IMR-90 (cell line): ENCODE data around the gene DPYSL5. TPM values are rescaled to one million over a fixed set of nuclear protein-coding genes. Genes with fewer than 3 reads are reported as not detected.

ENCODE experiments used
- ATAC-seq: fragments of 200-7000 bp; cut with Tn5 transposase; 2 replicates; pipeline ENCODE4 v1.9.1; 2020; ENCODE audit warnings: low read depth, mild to moderate bottlenecking, moderate library complexity
- BruUV-seq: library from RNA; stranded (reverse); fragments of 400-500 nt; replicated peaks from 2 replicates; lab custom pipeline; 2021; lab: Mats Ljungman, UMichigan
- CTCF ChIA-PET: fragments of 300-600 bp; formaldehyde crosslinking; extraction: SDS; loops from one replicate; lab custom pipeline; 2021; ENCODE audit warnings: antibody characterized with exemption; lab: Yijun Ruan, JAX
- POLR2A ChIA-PET: fragments of 300-600 bp; sonication (Branson Sonifier 250); formaldehyde crosslinking; loops from one replicate; lab custom pipeline; 2022; ENCODE audit warnings: antibody characterized with exemption; ENCODE audit not compliant: unreplicated experiment; lab: Charles Lee
- DNase-seq: peaks from one replicate; pipeline ENCODE4 v3.0.0; 2013
- H2AFZ ChIP-seq: replicated peaks from 2 replicates; pipeline ENCODE3; 2013; ENCODE audit warnings: low read length, mild to moderate bottlenecking; ENCODE audit not compliant: poor library complexity
- H2AK5ac ChIP-seq: 2 replicates; pipeline ENCODE4 v1.6.1; 2013; ENCODE audit warnings: low read depth, low read length, inconsistent platforms
- H2AK9ac ChIP-seq: replicated peaks from 2 replicates; pipeline ENCODE3; 2013; ENCODE audit warnings: mild to moderate bottlenecking, low read depth, low read length, moderate library complexity; ENCODE audit not compliant: poor library complexity
- H2BK120ac ChIP-seq: 2 replicates; pipeline ENCODE4 v1.6.1; 2013; ENCODE audit warnings: low read depth, low read length, inconsistent platforms
- H2BK15ac ChIP-seq: 3 replicates; pipeline ENCODE4 v1.6.1; 2013; ENCODE audit warnings: low read depth, low read length, inconsistent platforms
- H2BK20ac ChIP-seq: 2 replicates; pipeline ENCODE4 v1.6.1; 2013; ENCODE audit warnings: low read depth, mild to moderate bottlenecking, inconsistent platforms, low read length, moderate library complexity
- H2BK5ac ChIP-seq: 2 replicates; pipeline ENCODE4 v1.6.1; 2013; ENCODE audit warnings: mild to moderate bottlenecking, low read depth, low read length, inconsistent platforms; ENCODE audit not compliant: poor library complexity, severe bottlenecking
- H3K14ac ChIP-seq: replicated peaks from 2 replicates; pipeline ENCODE4 v1.6.1; 2013; ENCODE audit warnings: low read depth, low read length, inconsistent platforms
- H3K18ac ChIP-seq: 2 replicates; pipeline ENCODE4 v1.6.1; 2013; ENCODE audit warnings: low read depth, low read length, control low read depth
- H3K23ac ChIP-seq: 2 replicates; pipeline ENCODE4 v1.6.1; 2013; ENCODE audit warnings: low read depth, low read length, inconsistent platforms
- H3K27ac ChIP-seq: 2 replicates; pipeline ENCODE4 v1.5.1; 2013; ENCODE audit warnings: mild to moderate bottlenecking, control low read depth, low read length; ENCODE audit not compliant: insufficient read depth
- H3K27me3 ChIP-seq: 2 replicates; pipeline ENCODE4 v1.6.1; 2013; ENCODE audit warnings: low read length; ENCODE audit not compliant: control insufficient read depth, insufficient read depth
- H3K36me3 ChIP-seq: 2 replicates; pipeline ENCODE4 v1.6.1; 2013; ENCODE audit warnings: low read length, mixed read lengths; ENCODE audit not compliant: control insufficient read depth, insufficient read depth
- H3K4ac ChIP-seq: 2 replicates; pipeline ENCODE4 v1.6.1; 2013; ENCODE audit warnings: low read depth, low read length, inconsistent platforms
- H3K4me1 ChIP-seq: 2 replicates; pipeline ENCODE4 v1.6.1; 2013; ENCODE audit warnings: low read length, mixed read lengths; ENCODE audit not compliant: control insufficient read depth, insufficient read depth
- H3K4me2 ChIP-seq: 2 replicates; pipeline ENCODE4 v1.6.1; 2013; ENCODE audit warnings: low read depth, mild to moderate bottlenecking, control low read depth, low read length, moderate library complexity
- H3K4me3 ChIP-seq: 2 replicates; pipeline ENCODE4 v1.5.1; 2013; ENCODE audit warnings: low read depth, mild to moderate bottlenecking, control low read depth, low read length, moderate library complexity; ENCODE audit not compliant: insufficient read depth
- H3K56ac ChIP-seq: 2 replicates; pipeline ENCODE4 v1.6.1; 2013; ENCODE audit warnings: low read length, inconsistent platforms; ENCODE audit not compliant: insufficient read depth; ENCODE audit errors: extremely low read depth
- H3K79me1 ChIP-seq, 2 experiments: 2 replicates each; pipeline ENCODE4 v1.6.1; 2013; ENCODE audit warnings: low read length in 2 of 2, inconsistent platforms in 1 of 2, low read depth in 1 of 2
- H3K9ac ChIP-seq: 2 replicates; pipeline ENCODE4 v1.6.1; 2013; ENCODE audit warnings: low read depth, low read length, control low read depth
- H3K9me1 ChIP-seq: 2 replicates; pipeline ENCODE4 v1.6.1; 2013; ENCODE audit warnings: low read length, inconsistent platforms; ENCODE audit not compliant: insufficient read depth
- H3K9me3 ChIP-seq: 2 replicates; pipeline ENCODE4 v1.6.1; 2013; ENCODE audit warnings: low read length; ENCODE audit not compliant: control insufficient read depth, insufficient read depth
- H4K20me1 ChIP-seq: 2 replicates; pipeline ENCODE4 v1.6.1; 2013; ENCODE audit warnings: low read length, inconsistent platforms; ENCODE audit not compliant: insufficient read depth
- H4K5ac ChIP-seq: 2 replicates; pipeline ENCODE4 v1.6.1; 2013; ENCODE audit warnings: mild to moderate bottlenecking, low read depth, low read length, control low read depth
- H4K8ac ChIP-seq, 2 experiments: 2 replicates each; pipeline ENCODE4 v1.6.1; 2013; ENCODE audit warnings: low read depth in 2 of 2, low read length in 2 of 2, control low read depth in 1 of 2, inconsistent platforms in 1 of 2
- H4K91ac ChIP-seq: 2 replicates; pipeline ENCODE4 v1.6.1; 2013; ENCODE audit warnings: low read depth, low read length, inconsistent platforms; ENCODE audit not compliant: insufficient read depth
- BHLHE40 ChIP-seq: fragments of 150-350 bp; IDR thresholded peaks from 2 replicates; pipeline ENCODE4 v1.6.1; 2016; ENCODE audit warnings: mild to moderate bottlenecking, low read depth, low read length
- CEBPB ChIP-seq: IDR thresholded peaks from 2 replicates; pipeline ENCODE4 v1.6.1; 2012; ENCODE audit warnings: low read depth, low read length, improper control_type of control experiment
- CHD1 ChIP-seq: IDR thresholded peaks from 2 replicates; pipeline ENCODE4 v1.6.1; 2012; ENCODE audit warnings: low read depth, low read length, improper control_type of control experiment
- FOS ChIP-seq: fragments of 150-350 bp; IDR thresholded peaks from 2 replicates; pipeline ENCODE4 v1.6.1; 2016; ENCODE audit warnings: low read depth, low read length
- MAZ ChIP-seq: IDR thresholded peaks from 2 replicates; pipeline ENCODE4 v1.6.1; 2012; ENCODE audit warnings: low read depth, mild to moderate bottlenecking, low read length, improper control_type of control experiment, moderate library complexity, borderline replicate concordance
- MXI1 ChIP-seq: IDR thresholded peaks from 2 replicates; pipeline ENCODE4 v1.6.1; 2012; ENCODE audit warnings: low read depth, mild to moderate bottlenecking, low read length, moderate library complexity, borderline replicate concordance
- RAD21 ChIP-seq: IDR thresholded peaks from 2 replicates; pipeline ENCODE4 v1.6.1; 2012; ENCODE audit warnings: low read length, improper control_type of control experiment
- RCOR1 ChIP-seq: IDR thresholded peaks from 2 replicates; pipeline ENCODE4 v1.6.1; 2012; ENCODE audit warnings: mild to moderate bottlenecking, low read length, improper control_type of control experiment; ENCODE audit not compliant: insufficient replicate concordance
- WGBS, 2 experiments: methylation state at CpG; one replicate each; pipeline versions ENCODE4 v1.1.5 to v1.1.7; 2013; ENCODE audit warnings: missing lambda C conversion rate in 2 of 2; ENCODE audit not compliant: insufficient read length in 1 of 2; ENCODE audit errors: extremely low coverage in 2 of 2; 5-methylcytosine and 5-hydroxymethylcytosine counted together
- dilution Hi-C: fragments of 300-500 bp; cut with HindIII; formaldehyde crosslinking; loops from one replicate; pipeline ENCODE4 v1.14.3; 2018; ENCODE audit warnings: low sequenced_read_pairs; ENCODE audit not compliant: unreplicated experiment
- in situ Hi-C: fragments of 300-500 bp; cut with MboI; formaldehyde crosslinking; loops from 3 replicates; pipeline ENCODE4 v1.14.3; 2019; ENCODE audit warnings: low sequenced_read_pairs, inconsistent platforms, mixed read lengths
- intact Hi-C: fragments of 100-400 bp; cut with micrococcal nuclease; formaldehyde crosslinking; loops from 2 replicates; pipeline ENCODE4 v1.10.0; 2022
- polyA plus RNA-seq, 3 experiments: library from polyadenylated mRNA; depleted of rRNA; stranded (reverse); fragments of >200 nt; gene quantifications; 2 replicates each; pipeline ENCODE4 v1.2.3, GENCODE V29; 2012; ENCODE audit warnings: low replicate concordance in 1 of 3
- total RNA-seq: library from RNA; depleted of rRNA; stranded (reverse); fragments of >200 nt; gene quantifications from 2 replicates; pipeline ENCODE4 v1.2.3, GENCODE V29; 2012

The DPYSL5 gene
- total and polyA plus RNA-seq, 2 of the 4 experiments (the other 2 are of a cell fraction): not detected

- no peak overlapping the region for H3K14ac ChIP-seq
- H3K4me1 ChIP-seq: no peaks in the 10 kb centered on the region
- H3K79me1 ChIP-seq: no peaks in the 10 kb centered on the region
- no peak overlapping the region for H4K8ac ChIP-seq
- no peak overlapping the region for H3K9ac ChIP-seq
- no peak overlapping the region for H2AFZ ChIP-seq
- no peak for TF ChIP-seq FOS
- TF ChIP-seq MXI1: no peak
- TF ChIP-seq BHLHE40: no peak
- no peak for TF ChIP-seq CHD1
- TF ChIP-seq RAD21: no peak
- no peak for TF ChIP-seq RCOR1
- no peak for TF ChIP-seq CEBPB
- TF ChIP-seq MAZ: no peak
- no CpG with 5 or more reads among the region's 2 CpGs for WGBS, 2 experiments
- H3K27me3 ChIP-seq: peaks cover 72% of the 10 kb centered on the region
- H3K18ac ChIP-seq: no peak overlapping the region
- dilution Hi-C loops (no loop called here), in situ Hi-C loops (no loop called here), intact Hi-C loops (no loop called here)
- no peaks in the 10 kb centered on the region for H3K9me1 ChIP-seq
- no peak for DNase-seq
- H2BK20ac ChIP-seq: no peak overlapping the region
- H3K23ac ChIP-seq: no peak overlapping the region
- no peak for ATAC-seq
- H2BK15ac ChIP-seq: no peak overlapping the region
- H4K91ac ChIP-seq: no peak overlapping the region
- no TSS peak for BruUV-seq
- H2BK120ac ChIP-seq: no peak overlapping the region
- no peaks in the 10 kb centered on the region for H3K36me3 ChIP-seq
- ChIA-PET POLR2A (no interaction called here), CTCF (interaction anchor here (0.6 kb wide), 1 partner anchor 1257 kb away, joined by 5 read pairs; no protein-coding TSS in a partner anchor)
- no peak overlapping the region for H3K27ac ChIP-seq
- no peak overlapping the region for H2BK5ac ChIP-seq
- no peak overlapping the region for H2AK9ac ChIP-seq
- H2AK5ac ChIP-seq: no peak overlapping the region
- no peaks in the 10 kb centered on the region for H4K20me1 ChIP-seq
- H3K4ac ChIP-seq: no peak overlapping the region
- no peak overlapping the region for H3K56ac ChIP-seq
- peaks cover 2% of the 10 kb centered on the region; the same call in 1 of the 2 replicates for H3K9me3 ChIP-seq
- H3K4me2 ChIP-seq: no peak overlapping the region
- H4K5ac ChIP-seq: no peak overlapping the region
- no peak overlapping the region for H3K4me3 ChIP-seq
These were observed 62.2 kb downstream of the DPYSL5 start for GRCh38 chr2:26910176-26910575.
